Measurements from ENCODE around the gene CTNNA3. TPM values are rescaled to one million over a fixed set of nuclear protein-coding genes. Genes with fewer than 3 reads are reported as not detected.

CTNNA3 gene
- total and polyA plus RNA-seq, 4 experiments from 2014 or later: not detected

GRCh38 chr10:67144530-67144929 lies 551.5 kb downstream of the CTNNA3 start:
- H3K4me3 Mint-ChIP-seq: no peak overlapping the region

GRCh38 chr10:67141300-67141699 lies 554.7 kb downstream of the CTNNA3 start:
- Histone ChIP-seq H3K27ac (ENCODE audit: low read depth, low read length) (no peak overlapping the region), H3K27me3 (ENCODE audit: insufficient read depth, low read length) (no peaks in the 10 kb centered on the region), H3K9me3 (ENCODE audit: control insufficient read depth in 1 of 2, low read length in 2 of 2) (no peaks in the 10 kb centered on the region), H3K4me3 (ENCODE audit: low read length in 2 of 2) (no peak overlapping the region), H3K4me1 (ENCODE audit: insufficient read depth, low read length) (no peaks in the 10 kb centered on the region), H3K36me3 (ENCODE audit: insufficient read depth, low read length) (no peaks in the 10 kb centered on the region)
- ChIA-PET POLR2A (ENCODE audit: partially characterized antibody) (no interaction called here), CTCF (ENCODE audit: partially characterized antibody) (no interaction called here)
- Mint-ChIP-seq H3K9me3 (peaks cover 0 to 9% (median 0%) of the 10 kb centered on the region in 8 donors), H3K27me3 (no peaks in the 10 kb centered on the region), H3K36me3 (no peaks in the 10 kb centered on the region), H3K4me3 (no peak overlapping the region), H3K4me1 (no peaks in the 10 kb centered on the region), H3K27ac (no peak overlapping the region)
- no peak for DNase-seq
- intact Hi-C loops (cut with micrococcal nuclease): no loop called here

More at GRCh38 chr10:67144530-67144929, 551.5 kb downstream of the CTNNA3 start:
- POLR2A ChIA-PET (ENCODE audit: partially characterized antibody): no interaction called here
- Mint-ChIP-seq H3K9me3 (peaks cover 0 to 6% (median 0%) of the 10 kb centered on the region in 8 donors), H3K27me3 (no peaks in the 10 kb centered on the region), H3K36me3 (no peaks in the 10 kb centered on the region), H3K4me1 (no peaks in the 10 kb centered on the region), H3K27ac (no peak overlapping the region)
- CTCF ChIA-PET (ENCODE audit: partially characterized antibody): interaction anchor here (1.4 kb wide), 1 partner anchor 10 kb away, joined by 4 read pairs; no protein-coding TSS in a partner anchor
- intact Hi-C loops (cut with micrococcal nuclease): no loop called here
- no peak overlapping the region for H3K4me3 ChIP-seq (ENCODE audit: low read length in 2 of 2)
- no peak overlapping the region for H3K27ac ChIP-seq (ENCODE audit: low read depth, low read length)
- no peak for DNase-seq
- no peaks in the 10 kb centered on the region for H3K27me3 ChIP-seq (ENCODE audit: insufficient read depth, low read length)
- no peaks in the 10 kb centered on the region for H3K9me3 ChIP-seq (ENCODE audit: control insufficient read depth in 1 of 2, low read length in 2 of 2)
- no peaks in the 10 kb centered on the region for H3K4me1 ChIP-seq (ENCODE audit: insufficient read depth, low read length)
- no peaks in the 10 kb centered on the region for H3K36me3 ChIP-seq (ENCODE audit: insufficient read depth, low read length)

GRCh38 chr10:67140641-67141040 lies 555.4 kb downstream of the CTNNA3 start:
- CTCF ChIA-PET (ENCODE audit: partially characterized antibody): no interaction called here
- Histone ChIP-seq H3K27ac (ENCODE audit: low read depth, low read length) (no peak overlapping the region), H3K4me1 (ENCODE audit: insufficient read depth, low read length) (no peaks in the 10 kb centered on the region), H3K36me3 (ENCODE audit: insufficient read depth, low read length) (no peaks in the 10 kb centered on the region), H3K27me3 (ENCODE audit: insufficient read depth, low read length) (no peaks in the 10 kb centered on the region), H3K4me3 (ENCODE audit: low read length in 2 of 2) (no peak overlapping the region), H3K9me3 (ENCODE audit: control insufficient read depth in 1 of 2, low read length in 2 of 2) (no peaks in the 10 kb centered on the region)
- Mint-ChIP-seq H3K27me3 (no peaks in the 10 kb centered on the region), H3K9me3 (peaks cover 0 to 6% (median 0%) of the 10 kb centered on the region in 8 donors), H3K4me1 (no peaks in the 10 kb centered on the region), H3K36me3 (no peaks in the 10 kb centered on the region), H3K4me3 (no peak overlapping the region), H3K27ac (no peak overlapping the region)
- POLR2A ChIA-PET (ENCODE audit: partially characterized antibody): no interaction called here
- intact Hi-C loops (cut with micrococcal nuclease): no loop called here
- no peak for DNase-seq

- CTCF ChIA-PET (ENCODE audit: partially characterized antibody): no interaction called here
- H3K36me3 ChIP-seq (ENCODE audit: insufficient read depth, low read length): no peaks in the 10 kb centered on the region
- H3K9me3 ChIP-seq (ENCODE audit: control insufficient read depth in 1 of 2, low read length in 2 of 2): no peaks in the 10 kb centered on the region
- H3K27me3 ChIP-seq (ENCODE audit: insufficient read depth, low read length): no peaks in the 10 kb centered on the region
- Mint-ChIP-seq H3K27ac (no peak overlapping the region), H3K27me3 (no peaks in the 10 kb centered on the region), H3K36me3 (no peaks in the 10 kb centered on the region), H3K4me1 (no peaks in the 10 kb centered on the region), H3K4me3 (no peak overlapping the region), H3K9me3 (no peaks in the 10 kb centered on the region)
- H3K4me1 ChIP-seq (ENCODE audit: insufficient read depth, low read length): no peaks in the 10 kb centered on the region
- H3K27ac ChIP-seq (ENCODE audit: low read depth, low read length): no peak overlapping the region
- POLR2A ChIA-PET (ENCODE audit: partially characterized antibody): no interaction called here
- no peak for DNase-seq
- no peak overlapping the region for H3K4me3 ChIP-seq (ENCODE audit: low read length in 2 of 2)
- intact Hi-C loops (cut with micrococcal nuclease): no loop called here
Observed at GRCh38 chr10:67127441-67127840, 568.6 kb downstream of the CTNNA3 start.

GRCh38 chr10:67119651-67120050 lies 576.3 kb downstream of the CTNNA3 start:
- DNase-seq: no peak
- no peak overlapping the region for H3K27ac Mint-ChIP-seq
- no peaks in the 10 kb centered on the region for H3K27me3 Mint-ChIP-seq
- no peaks in the 10 kb centered on the region for H3K9me3 Mint-ChIP-seq
- intact Hi-C loops (cut with micrococcal nuclease): no loop called here
- no peaks in the 10 kb centered on the region for H3K36me3 ChIP-seq (ENCODE audit: insufficient read depth, low read length)
- ChIA-PET POLR2A (ENCODE audit: partially characterized antibody) (no interaction called here), CTCF (ENCODE audit: partially characterized antibody) (no interaction called here)
- H3K27me3 ChIP-seq (ENCODE audit: insufficient read depth, low read length): no peaks in the 10 kb centered on the region
- H3K9me3 ChIP-seq (ENCODE audit: control insufficient read depth in 1 of 2, low read length in 2 of 2): no peaks in the 10 kb centered on the region
- no peaks in the 10 kb centered on the region for H3K36me3 Mint-ChIP-seq
- no peak overlapping the region for H3K27ac ChIP-seq (ENCODE audit: low read depth, low read length)
- H3K4me3 ChIP-seq (ENCODE audit: low read length in 2 of 2): no peak overlapping the region
- no peak overlapping the region for H3K4me3 Mint-ChIP-seq
- no peaks in the 10 kb centered on the region for H3K4me1 Mint-ChIP-seq
- H3K4me1 ChIP-seq (ENCODE audit: insufficient read depth, low read length): no peaks in the 10 kb centered on the region

- POLR2A ChIA-PET (ENCODE audit: partially characterized antibody): no interaction called here
- CTCF ChIA-PET (ENCODE audit: partially characterized antibody): no interaction called here
- H3K27me3 ChIP-seq (ENCODE audit: insufficient read depth, low read length): no peaks in the 10 kb centered on the region
- H3K4me1 ChIP-seq (ENCODE audit: insufficient read depth, low read length): no peaks in the 10 kb centered on the region
- Mint-ChIP-seq H3K27ac (no peak overlapping the region), H3K4me1 (no peaks in the 10 kb centered on the region), H3K9me3 (no peaks in the 10 kb centered on the region), H3K36me3 (no peaks in the 10 kb centered on the region), H3K27me3 (no peaks in the 10 kb centered on the region), H3K4me3 (no peak overlapping the region)
- intact Hi-C loops (cut with micrococcal nuclease): no loop called here
- no peaks in the 10 kb centered on the region for H3K9me3 ChIP-seq (ENCODE audit: control insufficient read depth in 1 of 2, low read length in 2 of 2)
- no peak overlapping the region for H3K4me3 ChIP-seq (ENCODE audit: low read length in 2 of 2)
- no peak for DNase-seq
- no peaks in the 10 kb centered on the region for H3K36me3 ChIP-seq (ENCODE audit: insufficient read depth, low read length)
- H3K27ac ChIP-seq (ENCODE audit: low read depth, low read length): no peak overlapping the region
Observed at GRCh38 chr10:67115972-67116371, 580.0 kb downstream of the CTNNA3 start.

GRCh38 chr10:67114945-67115344 lies 581.0 kb downstream of the CTNNA3 start:
- intact Hi-C loops (cut with micrococcal nuclease): no loop called here
- POLR2A ChIA-PET (ENCODE audit: partially characterized antibody): no interaction called here

GRCh38 chr10:67112765-67113164 lies 583.2 kb downstream of the CTNNA3 start:
- no peak for DNase-seq
- no peak overlapping the region for H3K4me3 Mint-ChIP-seq
- Histone ChIP-seq H3K9me3 (ENCODE audit: control insufficient read depth in 1 of 2, low read length in 2 of 2) (no peaks in the 10 kb centered on the region), H3K36me3 (ENCODE audit: insufficient read depth, low read length) (no peaks in the 10 kb centered on the region), H3K4me3 (ENCODE audit: low read length in 2 of 2) (no peak overlapping the region), H3K27me3 (ENCODE audit: insufficient read depth, low read length) (no peaks in the 10 kb centered on the region), H3K27ac (ENCODE audit: low read depth, low read length) (no peak overlapping the region), H3K4me1 (ENCODE audit: insufficient read depth, low read length) (no peaks in the 10 kb centered on the region)
- H3K9me3 Mint-ChIP-seq: no peaks in the 10 kb centered on the region
- no peaks in the 10 kb centered on the region for H3K27me3 Mint-ChIP-seq
- ChIA-PET POLR2A (ENCODE audit: partially characterized antibody) (no interaction called here), CTCF (ENCODE audit: partially characterized antibody) (no interaction called here)
- H3K4me1 Mint-ChIP-seq: no peaks in the 10 kb centered on the region
- H3K36me3 Mint-ChIP-seq: no peaks in the 10 kb centered on the region
- no peak overlapping the region for H3K27ac Mint-ChIP-seq
- intact Hi-C loops (cut with micrococcal nuclease): no loop called here

More at GRCh38 chr10:67114945-67115344, 581.0 kb downstream of the CTNNA3 start:
- no peak for DNase-seq
- H3K9me3 ChIP-seq (ENCODE audit: control insufficient read depth in 1 of 2, low read length in 2 of 2): no peaks in the 10 kb centered on the region
- Mint-ChIP-seq H3K4me1 (no peaks in the 10 kb centered on the region), H3K27ac (no peak overlapping the region), H3K9me3 (no peaks in the 10 kb centered on the region), H3K36me3 (no peaks in the 10 kb centered on the region), H3K27me3 (no peaks in the 10 kb centered on the region), H3K4me3 (no peak overlapping the region)
- H3K27ac ChIP-seq (ENCODE audit: low read depth, low read length): no peak overlapping the region
- CTCF ChIA-PET (ENCODE audit: partially characterized antibody): no interaction called here
- no peaks in the 10 kb centered on the region for H3K4me1 ChIP-seq (ENCODE audit: insufficient read depth, low read length)
- H3K27me3 ChIP-seq (ENCODE audit: insufficient read depth, low read length): no peaks in the 10 kb centered on the region
- H3K4me3 ChIP-seq (ENCODE audit: low read length in 2 of 2): no peak overlapping the region
- H3K36me3 ChIP-seq (ENCODE audit: insufficient read depth, low read length): no peaks in the 10 kb centered on the region
